Vagina (tissue), 2 donors: ENCODE measurements around the gene GPR31.

ENCODE experiments used
- POLR2A ChIP-seq, 2 donors: fragments of 450-650 bp; IDR thresholded peaks; one replicate each; pipeline ENCODE4 v1.6.1; 2017; ENCODE audit warnings: antibody characterized with exemption in 2 of 2, mild to moderate bottlenecking in 2 of 2, moderate library complexity in 2 of 2
- TF ChIP-seq, protein P1 (sequence below), 3 experiments: fragments of 450-650 bp in 2 of 3; fragments of 200-600 bp in 1 of 3; sonication (generic) in 1 of 3; IDR thresholded peaks; one replicate each; pipeline ENCODE4 v1.5.1; 2017 to 2019; ENCODE audit warnings: antibody characterized with exemption in 3 of 3, mild to moderate bottlenecking in 2 of 3, moderate library complexity in 2 of 3

DNA sequence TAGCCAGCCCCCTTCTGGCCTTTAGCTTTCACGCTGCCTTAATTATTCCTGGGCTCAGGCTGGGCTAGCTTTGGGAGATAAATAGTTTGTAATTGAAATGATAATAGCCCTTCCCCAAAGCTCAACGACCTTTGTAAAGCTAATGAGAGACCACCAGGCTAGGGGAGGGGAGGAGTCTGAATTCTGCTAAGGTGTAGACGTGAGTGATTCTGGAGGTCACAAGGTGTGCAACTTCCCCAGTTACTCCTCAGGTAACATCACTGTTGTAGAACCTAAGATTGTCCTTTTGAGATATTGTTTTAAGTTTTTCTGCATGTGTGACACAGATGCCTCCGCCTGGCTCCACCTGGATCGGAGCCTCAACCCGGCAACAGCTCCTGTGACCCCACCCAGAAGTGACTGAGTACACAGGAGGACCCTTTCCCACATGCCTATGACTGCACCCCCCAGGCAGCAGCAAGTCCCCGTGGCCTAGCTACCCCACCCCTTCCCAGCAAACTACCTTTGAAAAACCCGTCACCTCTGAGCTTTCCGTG, 5.8 kb upstream of the GPR31 start:
- TF ChIP-seq POLR2A (IDR thresholded peaks at IDR 0.05) = no peak
- TF ChIP-seq, protein P1, sequence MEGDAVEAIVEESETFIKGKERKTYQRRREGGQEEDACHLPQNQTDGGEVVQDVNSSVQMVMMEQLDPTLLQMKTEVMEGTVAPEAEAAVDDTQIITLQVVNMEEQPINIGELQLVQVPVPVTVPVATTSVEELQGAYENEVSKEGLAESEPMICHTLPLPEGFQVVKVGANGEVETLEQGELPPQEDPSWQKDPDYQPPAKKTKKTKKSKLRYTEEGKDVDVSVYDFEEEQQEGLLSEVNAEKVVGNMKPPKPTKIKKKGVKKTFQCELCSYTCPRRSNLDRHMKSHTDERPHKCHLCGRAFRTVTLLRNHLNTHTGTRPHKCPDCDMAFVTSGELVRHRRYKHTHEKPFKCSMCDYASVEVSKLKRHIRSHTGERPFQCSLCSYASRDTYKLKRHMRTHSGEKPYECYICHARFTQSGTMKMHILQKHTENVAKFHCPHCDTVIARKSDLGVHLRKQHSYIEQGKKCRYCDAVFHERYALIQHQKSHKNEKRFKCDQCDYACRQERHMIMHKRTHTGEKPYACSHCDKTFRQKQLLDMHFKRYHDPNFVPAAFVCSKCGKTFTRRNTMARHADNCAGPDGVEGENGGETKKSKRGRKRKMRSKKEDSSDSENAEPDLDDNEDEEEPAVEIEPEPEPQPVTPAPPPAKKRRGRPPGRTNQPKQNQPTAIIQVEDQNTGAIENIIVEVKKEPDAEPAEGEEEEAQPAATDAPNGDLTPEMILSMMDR (IDR thresholded peaks at IDR 0.05) = no peak
